ENCODE data around the gene MCCD1.
"Not testable (repeated sequence)": the region's sequence is repeated elsewhere in the genome, so short reads cannot be mapped to it uniquely, and the experiment has no call there.

Gene MCCD1

GRCh38 chr6:31497531-31498476 lies 31.0 kb upstream of the MCCD1 start, which contains the start of gene MICB:
TSS of gene MICB (plus strand) at chr6:31498145. CDS start at chr6:31498194, 49 bp downstream.
- H3K4me3 ChIP-seq (ENCODE audit: insufficient read depth, low read length, poor library complexity, severe bottlenecking) = peak within 1 kb of the TSS; percentile 95
- peaks cover 38% of the 10 kb centered on the region for H3F3A ChIP-seq (ENCODE audit: insufficient read depth)
- no peaks in the 10 kb centered on the region for H3K9me2 ChIP-seq (replicated peaks; ENCODE audit: insufficient read depth, low read length)
- peaks cover 89% of the 10 kb centered on the region for H3K79me2 ChIP-seq (ENCODE audit: insufficient read depth, low read length)
- H3K9me3 ChIP-seq (ENCODE audit: insufficient read depth, low read length) = no peaks in the 10 kb centered on the region
- TF ChIP-seq CTCF (IDR thresholded peaks at IDR 0.05; ENCODE audit: insufficient read depth, low read length, poor library complexity, severe bottlenecking) (no peak), EZH2phosphoT487 (conservative IDR thresholded peaks at IDR 0.05; ENCODE audit: low read length) (no peak)
- H3K27ac ChIP-seq (ENCODE audit: low read depth, low read length) = peak within 1 kb of the TSS; percentile 93
- H3K4me2 ChIP-seq (ENCODE audit: low read depth, low read length, poor library complexity, severe bottlenecking) = peak within 1 kb of the TSS; percentile 94
- H2AFZ ChIP-seq (ENCODE audit: low read depth, low read length, severe bottlenecking) = no peak within 1 kb of the TSS
- no peaks in the 10 kb centered on the region for H3K27me3 ChIP-seq (ENCODE audit: low read length)
- no peaks in the 10 kb centered on the region; the same call in 1 of the 2 replicates for H3K36me3 ChIP-seq (ENCODE audit: low read length)
- peak within 1 kb of the TSS; percentile 72 for H3K9ac ChIP-seq (ENCODE audit: low read length)
- peaks cover 26% of the 10 kb centered on the region; the same call in 1 of the 2 replicates for H4K20me1 ChIP-seq (ENCODE audit: low read depth, low read length)

- Histone ChIP-seq H3K36me3 (ENCODE audit: low read length) (no peaks in the 10 kb centered on the region; the same call in 1 of the 2 replicates), H3K9ac (ENCODE audit: low read length) (no peak overlapping the region), H3K79me2 (ENCODE audit: insufficient read depth, low read length) (peaks cover 95% of the 10 kb centered on the region), H3K4me3 (ENCODE audit: insufficient read depth, low read length, poor library complexity, severe bottlenecking) (no peak overlapping the region), H3K4me2 (ENCODE audit: low read depth, low read length, poor library complexity, severe bottlenecking) (no peak overlapping the region), H3K27me3 (ENCODE audit: low read length) (no peaks in the 10 kb centered on the region), H3F3A (ENCODE audit: insufficient read depth) (peaks cover 37% of the 10 kb centered on the region), H3K27ac (ENCODE audit: low read depth, low read length) (no peak overlapping the region), H3K9me3 (ENCODE audit: insufficient read depth, low read length) (no peaks in the 10 kb centered on the region), H4K20me1 (ENCODE audit: low read depth, low read length) (peaks cover 35% of the 10 kb centered on the region), H2AFZ (ENCODE audit: low read depth, low read length, severe bottlenecking) (no peak overlapping the region), H3K9me2 (replicated peaks; ENCODE audit: insufficient read depth, low read length) (no peaks in the 10 kb centered on the region)
- no peak for TF ChIP-seq EZH2phosphoT487 (conservative IDR thresholded peaks at IDR 0.05; ENCODE audit: low read length)
- no peak for TF ChIP-seq CTCF (IDR thresholded peaks at IDR 0.05; ENCODE audit: insufficient read depth, low read length, poor library complexity, severe bottlenecking)
Measured at GRCh38 chr6:31498748-31499147, 30.0 kb upstream of the MCCD1 start.

GRCh38 chr6:31499648-31500047 lies 29.1 kb upstream of the MCCD1 start:
- not testable (repeated sequence) for H3K36me3 ChIP-seq (ENCODE audit: low read length); H3K27ac ChIP-seq (ENCODE audit: low read depth, low read length); H3K9me2 ChIP-seq (replicated peaks; ENCODE audit: insufficient read depth, low read length); H3K4me2 ChIP-seq (ENCODE audit: low read depth, low read length, poor library complexity, severe bottlenecking); H3K27me3 ChIP-seq (ENCODE audit: low read length); H2AFZ ChIP-seq (ENCODE audit: low read depth, low read length, severe bottlenecking); H3K4me3 ChIP-seq (ENCODE audit: insufficient read depth, low read length, poor library complexity, severe bottlenecking); H3K9ac ChIP-seq (ENCODE audit: low read length); H3K9me3 ChIP-seq (ENCODE audit: insufficient read depth, low read length)
- H3K79me2 ChIP-seq (ENCODE audit: insufficient read depth, low read length) = peaks cover 97% of the 10 kb centered on the region
- peaks cover 41% of the 10 kb centered on the region for H4K20me1 ChIP-seq (ENCODE audit: low read depth, low read length)
- peaks cover 37% of the 10 kb centered on the region for H3F3A ChIP-seq (ENCODE audit: insufficient read depth)

- H3K27me3 ChIP-seq (ENCODE audit: low read length) = no peaks in the 10 kb centered on the region
- no peaks in the 10 kb centered on the region for H3K9me3 ChIP-seq (ENCODE audit: insufficient read depth, low read length)
- H2AFZ ChIP-seq (ENCODE audit: low read depth, low read length, severe bottlenecking) = no peak overlapping the region
- H3K9me2 ChIP-seq (replicated peaks; ENCODE audit: insufficient read depth, low read length) = no peaks in the 10 kb centered on the region
- H3K27ac ChIP-seq (ENCODE audit: low read depth, low read length) = no peak overlapping the region
- H3K4me3 ChIP-seq (ENCODE audit: insufficient read depth, low read length, poor library complexity, severe bottlenecking) = no peak overlapping the region
- peaks cover 47% of the 10 kb centered on the region for H4K20me1 ChIP-seq (ENCODE audit: low read depth, low read length)
- TF ChIP-seq EZH2phosphoT487 (conservative IDR thresholded peaks at IDR 0.05; ENCODE audit: low read length) (no peak), CTCF (IDR thresholded peaks at IDR 0.05; ENCODE audit: insufficient read depth, low read length, poor library complexity, severe bottlenecking) (no peak)
- peaks cover 11% of the 10 kb centered on the region for H3F3A ChIP-seq (ENCODE audit: insufficient read depth)
- H3K79me2 ChIP-seq (ENCODE audit: insufficient read depth, low read length) = peaks cover 89% of the 10 kb centered on the region
- H3K36me3 ChIP-seq (ENCODE audit: low read length) = peaks cover 9% of the 10 kb centered on the region
- H3K9ac ChIP-seq (ENCODE audit: low read length) = no peak overlapping the region
- no peak overlapping the region for H3K4me2 ChIP-seq (ENCODE audit: low read depth, low read length, poor library complexity, severe bottlenecking)
Measured at GRCh38 chr6:31502586-31502985, 26.2 kb upstream of the MCCD1 start.

- Histone ChIP-seq H3K36me3 (ENCODE audit: low read length) (peaks cover 29% of the 10 kb centered on the region), H3F3A (ENCODE audit: insufficient read depth) (peaks cover 18% of the 10 kb centered on the region), H3K79me2 (ENCODE audit: insufficient read depth, low read length) (peaks cover 26% of the 10 kb centered on the region)
- not testable (repeated sequence) for H3K9me3 ChIP-seq (ENCODE audit: insufficient read depth, low read length); H3K27ac ChIP-seq (ENCODE audit: low read depth, low read length); H3K4me2 ChIP-seq (ENCODE audit: low read depth, low read length, poor library complexity, severe bottlenecking); H4K20me1 ChIP-seq (ENCODE audit: low read depth, low read length); H3K4me3 ChIP-seq (ENCODE audit: insufficient read depth, low read length, poor library complexity, severe bottlenecking); H3K9ac ChIP-seq (ENCODE audit: low read length); H3K9me2 ChIP-seq (replicated peaks; ENCODE audit: insufficient read depth, low read length); H2AFZ ChIP-seq (ENCODE audit: low read depth, low read length, severe bottlenecking); H3K27me3 ChIP-seq (ENCODE audit: low read length)
Measured at GRCh38 chr6:31509036-31509435, 19.7 kb upstream of the MCCD1 start.

Measured in SU-DHL-6 (cell line).